ENCODE measurements around the gene HAND1.

DNA sequence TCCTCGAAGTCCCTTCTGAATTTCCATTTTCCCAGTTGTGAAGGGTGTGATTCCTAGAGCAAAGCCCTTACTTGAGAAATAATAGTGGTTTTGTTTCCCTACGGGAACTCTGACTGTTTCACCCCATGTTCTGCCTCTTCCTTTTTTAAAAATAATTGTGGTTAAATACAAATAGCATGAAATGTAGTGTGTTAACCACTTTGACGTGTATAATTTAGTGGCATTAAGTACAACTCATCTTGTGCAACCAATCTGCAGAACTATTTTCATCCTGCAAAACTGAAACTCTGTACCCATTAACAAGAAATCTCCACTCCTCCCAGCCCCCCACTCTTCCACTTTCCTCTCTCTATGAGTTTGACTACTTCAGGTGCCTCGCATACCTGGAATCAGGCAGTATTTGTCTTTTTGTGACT is 35.6 kb upstream of the HAND1 start:
- TF ChIP-seq, protein P1, sequence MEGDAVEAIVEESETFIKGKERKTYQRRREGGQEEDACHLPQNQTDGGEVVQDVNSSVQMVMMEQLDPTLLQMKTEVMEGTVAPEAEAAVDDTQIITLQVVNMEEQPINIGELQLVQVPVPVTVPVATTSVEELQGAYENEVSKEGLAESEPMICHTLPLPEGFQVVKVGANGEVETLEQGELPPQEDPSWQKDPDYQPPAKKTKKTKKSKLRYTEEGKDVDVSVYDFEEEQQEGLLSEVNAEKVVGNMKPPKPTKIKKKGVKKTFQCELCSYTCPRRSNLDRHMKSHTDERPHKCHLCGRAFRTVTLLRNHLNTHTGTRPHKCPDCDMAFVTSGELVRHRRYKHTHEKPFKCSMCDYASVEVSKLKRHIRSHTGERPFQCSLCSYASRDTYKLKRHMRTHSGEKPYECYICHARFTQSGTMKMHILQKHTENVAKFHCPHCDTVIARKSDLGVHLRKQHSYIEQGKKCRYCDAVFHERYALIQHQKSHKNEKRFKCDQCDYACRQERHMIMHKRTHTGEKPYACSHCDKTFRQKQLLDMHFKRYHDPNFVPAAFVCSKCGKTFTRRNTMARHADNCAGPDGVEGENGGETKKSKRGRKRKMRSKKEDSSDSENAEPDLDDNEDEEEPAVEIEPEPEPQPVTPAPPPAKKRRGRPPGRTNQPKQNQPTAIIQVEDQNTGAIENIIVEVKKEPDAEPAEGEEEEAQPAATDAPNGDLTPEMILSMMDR (IDR thresholded peaks at IDR 0.05) = no peak
- TF ChIP-seq EZH2 (IDR thresholded peaks at IDR 0.05; ENCODE audit: borderline replicate concordance, insufficient read depth, low read depth, low read length, poor library complexity, severe bottlenecking) = no peak
